ENCODE measurements around the gene MIXL1. TPM values are rescaled to one million over a fixed set of nuclear protein-coding genes. Genes with fewer than 3 reads are reported as not detected.
A peak's percentile ranks its signal among the peaks of the same experiment; 100 is the strongest.
"Not testable (repeated sequence)": the region's sequence is repeated elsewhere in the genome, so short reads cannot be mapped to it uniquely, and the experiment has no call there.

The MIXL1 gene
- not detected for total RNA-seq
- long read RNA-seq: 0 reads

GRCh38 chr1:226223157-226223785 lies at the start of gene MIXL1:
Gene MIXL1 (plus strand): TSS chr1:226223664. CDS start chr1:226223682, 18 bp downstream.
- no peak for DNase-seq (ENCODE audit: low spot score)

- DNase-seq (ENCODE audit: low spot score): no peak
Measured at GRCh38 chr1:226176870-226177269, 46.6 kb upstream of the MIXL1 start.

GRCh38 chr1:226181996-226182714 lies 41.3 kb upstream of the MIXL1 start:
- DNase-seq (ENCODE audit: low spot score): no peak

GRCh38 chr1:226185141-226186036 lies 38.1 kb upstream of the MIXL1 start:
- DNase-seq (ENCODE audit: low spot score): no peak

- peak; percentile 94 for DNase-seq (ENCODE audit: low spot score)
Measured at GRCh38 chr1:226186124-226187018, 37.1 kb upstream of the MIXL1 start, which contains the start of gene ACBD3. Gene ACBD3 (minus strand): TSS chr1:226186741. CDS start chr1:226186675, 66 bp downstream.

GRCh38 chr1:226187019-226187322 lies 36.5 kb upstream of the MIXL1 start:
- DNase-seq (ENCODE audit: low spot score): no peak

- DNase-seq (ENCODE audit: low spot score): no peak
Measured at GRCh38 chr1:226187380-226187779, 36.1 kb upstream of the MIXL1 start.

GRCh38 chr1:226195144-226195543 lies 28.3 kb upstream of the MIXL1 start:
- DNase-seq (ENCODE audit: low spot score): no peak

GRCh38 chr1:226199971-226200370 lies 23.5 kb upstream of the MIXL1 start:
- no peak for DNase-seq (ENCODE audit: low spot score)

- peak; percentile 11 for DNase-seq (ENCODE audit: low spot score)
Measured at GRCh38 chr1:226201029-226201593, 22.4 kb upstream of the MIXL1 start.

- peak; percentile 14 for DNase-seq (ENCODE audit: low spot score)
Measured at GRCh38 chr1:226202246-226202645, 21.2 kb upstream of the MIXL1 start.

GRCh38 chr1:226202666-226203065 lies 20.8 kb upstream of the MIXL1 start:
- not testable (repeated sequence) for DNase-seq (ENCODE audit: low spot score)

GRCh38 chr1:226203240-226203639 lies 20.2 kb upstream of the MIXL1 start:
- DNase-seq (ENCODE audit: low spot score): no peak

- DNase-seq (ENCODE audit: low spot score): peak; percentile 75
Measured at GRCh38 chr1:226203655-226204054, 19.8 kb upstream of the MIXL1 start.

- no peak for DNase-seq (ENCODE audit: low spot score)
Measured at GRCh38 chr1:226204198-226204597, 19.3 kb upstream of the MIXL1 start.

GRCh38 chr1:226207048-226207447 lies 16.4 kb upstream of the MIXL1 start:
- no peak for DNase-seq (ENCODE audit: low spot score)

GRCh38 chr1:226209307-226210059 lies 14.0 kb upstream of the MIXL1 start:
- no peak for DNase-seq (ENCODE audit: low spot score)

- DNase-seq (ENCODE audit: low spot score): no peak
Measured at GRCh38 chr1:226210571-226211176, 12.8 kb upstream of the MIXL1 start.

GRCh38 chr1:226211181-226211821 lies 12.2 kb upstream of the MIXL1 start:
- DNase-seq (ENCODE audit: low spot score): no peak

All from mesenteric fat pad (tissue), 1 donor.